ENCODE measurements around the gene ACTMAP. TPM values are rescaled to one million over a fixed set of nuclear protein-coding genes. Genes with fewer than 3 reads are reported as not detected.

ACTMAP gene
- total and polyA plus RNA-seq, 2 of the 13 experiments (the other 11 are each of a cell fraction or from before 2014, with no cell fraction given): 2.2 to 7.9 TPM

- 0 out of 2 replicates have a peak, but pooled peaks have one; percentile 14 for TF ChIP-seq MLX (CRISPR knock-in tag; IDR thresholded peaks at IDR 0.05)
- TF ChIP-seq ZNF558 (CRISPR knock-in tag; IDR thresholded peaks at IDR 0.05; ENCODE audit: borderline replicate concordance): no peak
- no peak for TF ChIP-seq KAT2B (IDR thresholded peaks at IDR 0.05; ENCODE audit: borderline replicate concordance, low read depth, low read length)
- no peak for TF ChIP-seq ZNF740 (CRISPR knock-in tag; IDR thresholded peaks at IDR 0.05)
- no peak for TF ChIP-seq FOXJ3 (CRISPR knock-in tag; IDR thresholded peaks at IDR 0.05; ENCODE audit: borderline replicate concordance)
- no peak for TF ChIP-seq HDAC6 (IDR thresholded peaks at IDR 0.05; ENCODE audit: low read depth, low read length)
- no peak for TF ChIP-seq MEIS1 (CRISPR knock-in tag; IDR thresholded peaks at IDR 0.05; ENCODE audit: borderline replicate concordance)
- TF ChIP-seq ZNF142 (CRISPR knock-in tag; IDR thresholded peaks at IDR 0.05): no peak
- no peak for TF ChIP-seq UBTF (CRISPR knock-in tag; IDR thresholded peaks at IDR 0.05)
- TF ChIP-seq AHR (CRISPR knock-in tag; IDR thresholded peaks at IDR 0.05): no peak
- no peak for TF ChIP-seq REPIN1 (CRISPR knock-in tag; IDR thresholded peaks at IDR 0.05; ENCODE audit: borderline replicate concordance, low read depth)
- TF ChIP-seq MAFF (IDR thresholded peaks at IDR 0.05; ENCODE audit: low read depth, low read length): no peak
- TF ChIP-seq HHEX (CRISPR knock-in tag; IDR thresholded peaks at IDR 0.05): no peak
- TF ChIP-seq ZXDC (CRISPR knock-in tag; IDR thresholded peaks at IDR 0.05): no peak
- TF ChIP-seq ZNF670 (CRISPR knock-in tag; IDR thresholded peaks at IDR 0.05; ENCODE audit: borderline replicate concordance): no peak
- no peak for TF ChIP-seq ZNF253 (CRISPR knock-in tag; IDR thresholded peaks at IDR 0.05; ENCODE audit: borderline replicate concordance)
- no peak for TF ChIP-seq SP2 (CRISPR knock-in tag; IDR thresholded peaks at IDR 0.05)
Measured at GRCh38 chr19:40798683-40799557, 48.6 kb upstream of the ACTMAP start, which contains the start of gene EGLN2 (continued).
